A673 (cell line): Measurements from ENCODE around the gene VAV2. TPM values are rescaled to one million over a fixed set of nuclear protein-coding genes. Genes with fewer than 3 reads are reported as not detected.
A peak's percentile ranks its signal among the peaks of the same experiment; 100 is the strongest.

Experiments used
- BruUV-seq: library from RNA; stranded (reverse); fragments of 400-500 nt; replicated peaks from 2 replicates; lab custom pipeline; 2021; lab: Mats Ljungman, UMichigan
- CTCF ChIA-PET: fragments of 300-600 bp; sonication (Branson Sonifier 250); formaldehyde crosslinking; loops from one replicate; lab custom pipeline; 2022; ENCODE audit warnings: antibody characterized with exemption; lab: Charles Lee
- POLR2A ChIA-PET: fragments of 300-600 bp; sonication (Branson Sonifier 250); formaldehyde crosslinking; loops from one replicate; lab custom pipeline; 2022; ENCODE audit warnings: antibody characterized with exemption; ENCODE audit not compliant: low non-redundant PET; lab: Charles Lee
- DNase-seq: peaks from one replicate; pipeline ENCODE4 v3.0.0-alpha.2; 2015; ENCODE audit warnings: low spot score
- H3K27ac ChIP-seq: fragments of 200-600 bp; sonication (generic); 2 replicates; pipeline ENCODE4 v1.5.1; 2016; ENCODE audit warnings: mixed run types, low read depth, mild to moderate bottlenecking, mixed read lengths, antibody characterized with exemption, low read length; ENCODE audit not compliant: poor library complexity, severe bottlenecking
- H3K27me3 ChIP-seq: fragments of 200-600 bp; sonication (generic); replicated peaks from 2 replicates; pipeline ENCODE4 v1.6.1; 2017; ENCODE audit warnings: mixed run types, low read depth, mild to moderate bottlenecking, mixed read lengths, antibody characterized with exemption, low read length; ENCODE audit not compliant: insufficient read depth, poor library complexity
- H3K36me3 ChIP-seq: fragments of 200-600 bp; sonication (generic); 2 replicates; pipeline ENCODE4 v1.6.1; 2016; ENCODE audit warnings: mixed run types, mild to moderate bottlenecking, mixed read lengths, antibody characterized with exemption, low read length; ENCODE audit not compliant: insufficient read depth, poor library complexity, severe bottlenecking
- H3K4me1 ChIP-seq: fragments of 200-600 bp; sonication (generic); 2 replicates; pipeline ENCODE4 v1.6.1; 2017; ENCODE audit warnings: mixed run types, mild to moderate bottlenecking, mixed read lengths, antibody characterized with exemption, low read length; ENCODE audit not compliant: insufficient read depth, poor library complexity, severe bottlenecking
- H3K4me3 ChIP-seq: fragments of 200-600 bp; sonication (generic); 2 replicates; pipeline ENCODE4 v1.5.1; 2016; ENCODE audit warnings: low read depth, mixed run types, mild to moderate bottlenecking, mixed read lengths, low read length; ENCODE audit not compliant: poor library complexity, severe bottlenecking
- H3K9me3 ChIP-seq: fragments of 200-600 bp; sonication (generic); 2 replicates; pipeline ENCODE4 v1.6.1; 2016; ENCODE audit warnings: mixed run types, low read depth, mild to moderate bottlenecking, mixed read lengths, antibody characterized with exemption, low read length; ENCODE audit not compliant: poor library complexity, severe bottlenecking
- EZH2 ChIP-seq: fragments of 200-600 bp; sonication (generic); IDR thresholded peaks from 2 replicates; pipeline ENCODE4 v1.6.1; 2017; ENCODE audit warnings: borderline replicate concordance, low read depth, mild to moderate bottlenecking, mixed read lengths, antibody characterized with exemption, low read length; ENCODE audit not compliant: poor library complexity, severe bottlenecking
- intact Hi-C: fragments of 100-400 bp; cut with micrococcal nuclease; formaldehyde crosslinking; loops from one replicate; pipeline ENCODE4 v1.10.0; 2022; ENCODE audit not compliant: unreplicated experiment
- total RNA-seq: library from RNA; stranded (reverse); gene quantifications from 2 replicates; pipeline ENCODE4 v1.2.3, GENCODE V29; 2021
- TF ChIP-seq, protein P1 (sequence below): fragments of 300-800, 200-600 bp; sonication (generic); conservative IDR thresholded peaks from 2 replicates; pipeline ENCODE4 v1.5.1; 2017; ENCODE audit warnings: low read depth, mild to moderate bottlenecking, antibody characterized with exemption, low read length, moderate library complexity, mixed read lengths

The VAV2 gene
- total RNA-seq, 1 experiment from 2014 or later, result 16.4 TPM

DNA sequence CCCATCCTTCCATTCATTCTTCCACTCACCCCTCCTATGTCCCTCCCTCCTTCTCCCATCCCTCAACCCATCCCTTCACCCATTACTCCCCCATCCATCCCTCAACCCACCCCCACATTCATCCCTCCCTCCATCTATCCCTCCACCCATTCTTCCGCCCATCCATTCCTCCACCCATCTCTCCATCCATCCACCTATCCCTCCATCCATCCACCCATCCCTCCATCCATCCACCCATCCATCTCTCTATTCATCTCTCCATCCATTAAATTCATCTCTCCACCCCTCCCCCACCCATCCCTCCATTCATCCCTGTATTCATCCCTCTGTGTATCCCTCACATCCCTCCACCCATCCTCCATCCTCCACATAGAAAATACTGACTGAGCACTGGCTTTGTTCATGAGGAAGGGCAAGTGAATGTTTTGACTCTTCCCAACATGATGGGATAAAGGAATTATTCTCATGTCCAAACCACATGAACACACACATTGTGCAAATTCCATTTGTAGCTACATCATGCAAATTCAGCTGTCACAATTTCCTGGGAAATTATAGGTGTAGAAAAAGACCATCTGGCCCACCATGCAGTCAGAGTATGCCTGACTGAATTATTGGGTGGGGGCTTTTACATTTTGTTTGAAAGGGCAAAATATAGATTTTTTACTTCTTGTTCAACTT lies 6.9 kb upstream of the VAV2 start:
- Histone ChIP-seq H3K9me3 (no peaks in the 10 kb centered on the region), H3K27me3 (no peaks in the 10 kb centered on the region), H3K36me3 (no peaks in the 10 kb centered on the region), H3K4me1 (peaks cover 2% of the 10 kb centered on the region), H3K4me3 (no peak overlapping the region), H3K27ac (no peak overlapping the region)
- ChIA-PET POLR2A (no interaction called here), CTCF (no interaction called here)
- intact Hi-C loops, result no loop called here
- no peak for TF ChIP-seq EZH2
- TF ChIP-seq, protein P1, sequence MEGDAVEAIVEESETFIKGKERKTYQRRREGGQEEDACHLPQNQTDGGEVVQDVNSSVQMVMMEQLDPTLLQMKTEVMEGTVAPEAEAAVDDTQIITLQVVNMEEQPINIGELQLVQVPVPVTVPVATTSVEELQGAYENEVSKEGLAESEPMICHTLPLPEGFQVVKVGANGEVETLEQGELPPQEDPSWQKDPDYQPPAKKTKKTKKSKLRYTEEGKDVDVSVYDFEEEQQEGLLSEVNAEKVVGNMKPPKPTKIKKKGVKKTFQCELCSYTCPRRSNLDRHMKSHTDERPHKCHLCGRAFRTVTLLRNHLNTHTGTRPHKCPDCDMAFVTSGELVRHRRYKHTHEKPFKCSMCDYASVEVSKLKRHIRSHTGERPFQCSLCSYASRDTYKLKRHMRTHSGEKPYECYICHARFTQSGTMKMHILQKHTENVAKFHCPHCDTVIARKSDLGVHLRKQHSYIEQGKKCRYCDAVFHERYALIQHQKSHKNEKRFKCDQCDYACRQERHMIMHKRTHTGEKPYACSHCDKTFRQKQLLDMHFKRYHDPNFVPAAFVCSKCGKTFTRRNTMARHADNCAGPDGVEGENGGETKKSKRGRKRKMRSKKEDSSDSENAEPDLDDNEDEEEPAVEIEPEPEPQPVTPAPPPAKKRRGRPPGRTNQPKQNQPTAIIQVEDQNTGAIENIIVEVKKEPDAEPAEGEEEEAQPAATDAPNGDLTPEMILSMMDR, result no peak
- no peak for DNase-seq
- BruUV-seq, result no TSS peak

DNA sequence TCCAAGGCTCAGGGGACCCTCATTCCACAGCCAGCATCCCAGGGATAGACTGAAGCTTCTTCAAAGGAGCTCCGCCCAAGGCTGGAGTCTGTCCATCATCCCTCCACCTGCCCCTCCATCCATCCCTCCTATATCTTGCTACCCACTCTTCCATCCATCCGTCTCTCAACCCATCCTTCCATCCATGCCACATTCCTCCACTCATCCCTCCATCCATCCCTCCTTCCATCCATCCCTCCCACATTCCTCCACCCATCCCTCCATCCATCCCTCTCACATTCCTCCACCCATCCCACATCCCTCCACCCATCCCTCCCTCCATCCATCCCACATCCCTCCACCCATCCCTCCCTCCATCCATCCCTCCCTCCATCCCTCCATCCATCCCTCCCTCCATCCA lies 5.5 kb upstream of the VAV2 start:
- intact Hi-C loops, result no loop called here
- Histone ChIP-seq H3K36me3 (no peaks in the 10 kb centered on the region), H3K4me1 (peaks cover 8% of the 10 kb centered on the region), H3K4me3 (no peak overlapping the region), H3K9me3 (no peaks in the 10 kb centered on the region), H3K27me3 (no peaks in the 10 kb centered on the region), H3K27ac (no peak overlapping the region)
- CTCF ChIA-PET, result no interaction called here
- TF ChIP-seq EZH2, result no peak
- TF ChIP-seq, protein P1, result no peak
- POLR2A ChIA-PET, result no interaction called here
- no TSS peak for BruUV-seq
- DNase-seq, result no peak

DNA sequence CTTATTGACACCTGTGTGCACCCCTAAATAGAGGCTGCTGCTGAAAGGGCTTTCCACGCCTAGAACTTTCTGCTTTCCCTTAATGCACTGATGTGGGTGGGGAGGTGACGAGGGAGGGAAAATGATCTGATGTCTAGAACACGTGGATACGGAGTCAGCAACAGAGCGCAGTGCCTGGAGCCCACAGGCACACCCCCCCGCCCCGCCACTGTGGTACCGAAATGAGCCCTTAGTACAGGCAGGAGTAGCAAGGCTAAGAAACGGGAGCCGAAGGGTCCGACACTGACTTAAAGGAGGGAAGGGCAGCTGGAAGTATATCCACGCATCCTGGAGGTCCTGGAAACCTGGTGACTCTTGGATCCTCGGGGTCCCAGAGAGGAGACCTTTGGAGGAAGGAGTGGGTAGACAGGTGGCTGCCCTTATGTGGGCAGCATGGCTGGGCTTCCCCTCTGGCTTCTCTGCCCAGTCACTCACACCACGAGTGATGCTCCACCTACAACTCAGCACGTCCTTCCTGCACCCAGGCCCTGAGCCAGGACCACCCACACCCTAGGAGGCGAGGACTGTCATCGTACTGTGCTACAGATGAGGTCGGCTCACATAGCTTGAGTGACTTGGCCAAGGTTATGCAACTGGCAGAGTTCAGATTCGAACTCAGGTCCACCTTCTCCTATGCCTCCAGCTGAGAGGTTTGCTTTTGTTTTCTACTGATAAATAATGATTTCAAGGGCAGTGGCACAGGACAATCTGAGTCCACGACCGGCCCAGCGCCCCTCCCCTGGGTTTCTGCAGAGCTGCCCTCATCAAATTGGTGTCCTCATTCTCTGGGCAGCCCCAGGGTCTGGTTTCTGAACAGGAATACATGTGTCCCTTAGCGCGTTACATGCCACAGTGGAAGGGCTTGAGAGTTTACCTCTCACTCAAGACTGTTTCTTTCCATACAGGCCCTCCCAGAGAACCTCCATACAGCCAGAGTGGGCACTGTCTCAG lies 4.7 kb upstream of the VAV2 start:
- Histone ChIP-seq H3K4me1 (peaks cover 8% of the 10 kb centered on the region), H3K27ac (no peak overlapping the region), H3K4me3 (no peak overlapping the region), H3K9me3 (no peaks in the 10 kb centered on the region), H3K27me3 (no peaks in the 10 kb centered on the region), H3K36me3 (no peaks in the 10 kb centered on the region)
- no TSS peak for BruUV-seq
- POLR2A ChIA-PET, result no interaction called here
- intact Hi-C loops, result no loop called here
- TF ChIP-seq, protein P1, result peak; percentile 29; the same call in 1 of the 2 replicates
- TF ChIP-seq EZH2, result no peak
- CTCF ChIA-PET, result no interaction called here
- DNase-seq, result no peak
